ENCODE results near the gene SNTG2. TPM values are rescaled to one million over a fixed set of nuclear protein-coding genes. Genes with fewer than 3 reads are reported as not detected.
"Not testable (repeated sequence)": the region's sequence is repeated elsewhere in the genome, so short reads cannot be mapped to it uniquely, and the experiment has no call there.

The SNTG2 gene
- total and polyA plus RNA-seq, 12 donors, result 0.39 to 2.8 (median 1.0) TPM; not detected in 1

DNA sequence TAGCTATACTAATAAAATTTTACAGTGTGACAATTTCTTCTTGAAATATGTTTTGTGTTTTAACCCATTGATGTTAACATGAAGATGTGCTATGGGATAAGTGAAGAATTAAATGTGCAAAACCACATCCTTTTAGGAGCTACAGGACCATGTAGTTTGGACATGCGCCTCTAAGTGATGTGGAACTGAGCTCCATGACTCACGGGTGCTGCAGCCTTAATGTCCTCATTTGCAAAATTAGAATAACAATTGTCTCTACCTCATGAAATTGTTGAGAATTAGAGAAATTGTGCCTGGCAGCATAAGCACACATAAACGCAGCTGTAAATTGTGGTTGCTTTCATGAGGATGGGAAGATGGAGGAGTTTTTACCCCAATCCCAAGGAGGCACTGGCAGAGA, 431.0 kb downstream of the SNTG2 start:
- no peaks in the 10 kb centered on the region for H3K36me3 ChIP-seq
- DNase-seq (no peak), ATAC-seq (no peak)
- H3K4me1 ChIP-seq, result no peaks in the 10 kb centered on the region
- TF ChIP-seq, protein P1, sequence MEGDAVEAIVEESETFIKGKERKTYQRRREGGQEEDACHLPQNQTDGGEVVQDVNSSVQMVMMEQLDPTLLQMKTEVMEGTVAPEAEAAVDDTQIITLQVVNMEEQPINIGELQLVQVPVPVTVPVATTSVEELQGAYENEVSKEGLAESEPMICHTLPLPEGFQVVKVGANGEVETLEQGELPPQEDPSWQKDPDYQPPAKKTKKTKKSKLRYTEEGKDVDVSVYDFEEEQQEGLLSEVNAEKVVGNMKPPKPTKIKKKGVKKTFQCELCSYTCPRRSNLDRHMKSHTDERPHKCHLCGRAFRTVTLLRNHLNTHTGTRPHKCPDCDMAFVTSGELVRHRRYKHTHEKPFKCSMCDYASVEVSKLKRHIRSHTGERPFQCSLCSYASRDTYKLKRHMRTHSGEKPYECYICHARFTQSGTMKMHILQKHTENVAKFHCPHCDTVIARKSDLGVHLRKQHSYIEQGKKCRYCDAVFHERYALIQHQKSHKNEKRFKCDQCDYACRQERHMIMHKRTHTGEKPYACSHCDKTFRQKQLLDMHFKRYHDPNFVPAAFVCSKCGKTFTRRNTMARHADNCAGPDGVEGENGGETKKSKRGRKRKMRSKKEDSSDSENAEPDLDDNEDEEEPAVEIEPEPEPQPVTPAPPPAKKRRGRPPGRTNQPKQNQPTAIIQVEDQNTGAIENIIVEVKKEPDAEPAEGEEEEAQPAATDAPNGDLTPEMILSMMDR (IDR thresholded peaks at IDR 0.05), result no peak
- intact Hi-C loops (cut with DNase I), result no loop called here
- no peak overlapping the region for H3K27ac ChIP-seq
- H3K27me3 ChIP-seq, result peaks cover 0 to 11% (median 0%) of the 10 kb centered on the region in 7 donors
- H3K9me3 ChIP-seq, result peaks cover 0 to 12% (median 0%) of the 10 kb centered on the region in 11 donors
- no peak overlapping the region for H3K4me3 ChIP-seq
- 84 to 88% methylated on average over 3 of the region's 3 CpGs for WGBS, 2 donors

DNA sequence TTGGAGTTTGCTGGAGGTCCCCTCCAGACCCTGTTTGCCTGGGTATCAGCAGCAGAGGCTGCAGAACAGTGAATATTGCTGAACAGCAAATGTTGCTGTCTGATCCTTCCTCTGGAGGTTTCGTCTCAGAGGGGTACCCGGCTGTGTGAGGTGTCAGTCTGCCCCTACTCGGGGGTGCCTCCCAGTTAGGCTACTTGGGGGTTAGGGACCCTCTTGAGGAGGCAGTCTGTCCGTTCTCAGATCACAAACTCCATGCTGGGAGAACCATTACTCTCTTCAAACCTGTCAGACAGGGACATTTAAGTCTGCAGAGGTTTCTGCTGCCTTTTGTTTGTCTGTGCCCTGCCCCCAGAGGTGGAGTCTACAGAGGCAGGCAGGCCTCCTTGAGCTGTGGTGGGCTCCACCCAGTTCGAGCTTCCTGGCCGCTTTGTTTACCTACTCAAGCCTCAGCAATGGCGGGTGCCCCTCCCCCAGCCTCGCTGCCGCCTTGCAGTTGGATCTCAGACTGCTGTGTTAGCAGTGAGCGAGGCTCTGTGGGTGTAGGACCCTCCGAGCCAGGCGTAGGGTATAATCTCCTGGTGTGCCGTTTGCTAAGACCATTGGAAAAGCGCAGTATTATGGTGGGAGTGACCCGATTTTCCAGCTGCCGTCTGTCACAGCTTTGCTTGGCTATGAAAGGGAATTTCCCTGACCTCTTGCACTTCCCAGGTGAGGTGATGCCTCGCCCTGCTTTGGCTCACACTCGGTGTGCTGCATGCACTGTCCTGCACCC, 437.5 kb downstream of the SNTG2 start:
- H3K9me3 ChIP-seq; H3K27me3 ChIP-seq; intact Hi-C loops (cut with DNase I); H3K36me3 ChIP-seq; ATAC-seq; DNase-seq: not testable (repeated sequence)
- peak overlapping the region in 7 of 10 donors; percentile 16 to 76 (median 49) for H3K27ac ChIP-seq
- H3K4me1 ChIP-seq, result peaks cover 0 to 12% (median 0%) of the 10 kb centered on the region in 9 donors
- 55 to 63% methylated on average over 16 to 18 of the region's 18 CpGs for WGBS, 2 donors
- H3K4me3 ChIP-seq, result peak overlapping the region in 4 of 10 donors; percentile 14 to 28 (median 21)

DNA sequence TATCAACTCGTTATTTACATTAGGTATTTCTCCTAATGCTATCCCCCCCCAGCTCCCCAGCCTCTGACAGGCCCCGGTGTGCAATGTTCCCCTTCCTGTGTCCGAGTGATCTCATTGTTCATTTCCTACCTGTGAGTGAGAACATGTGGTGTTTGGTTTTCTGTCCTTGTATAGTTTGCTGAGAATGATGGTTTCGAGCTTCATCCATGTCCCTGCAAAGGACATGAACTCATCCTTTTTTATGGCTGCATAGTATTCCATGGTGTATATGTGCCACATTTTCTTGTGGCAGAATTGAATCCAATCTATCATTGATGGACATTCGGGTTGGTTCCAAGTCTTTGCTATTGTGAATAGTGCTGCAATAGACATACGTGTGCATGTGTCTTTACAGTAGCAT, 439.5 kb downstream of the SNTG2 start:
- 84 to 88% methylated on average over 6 of the region's 6 CpGs for WGBS, 2 donors
- H3K27me3 ChIP-seq; ATAC-seq; DNase-seq; H3K9me3 ChIP-seq; intact Hi-C loops (cut with DNase I); H3K36me3 ChIP-seq; H3K4me3 ChIP-seq: not testable (repeated sequence)
- H3K27ac ChIP-seq, result peak overlapping the region in 2 of 10 donors; percentile 33 to 76
- peaks cover 0 to 12% (median 0%) of the 10 kb centered on the region in 9 donors for H3K4me1 ChIP-seq

DNA sequence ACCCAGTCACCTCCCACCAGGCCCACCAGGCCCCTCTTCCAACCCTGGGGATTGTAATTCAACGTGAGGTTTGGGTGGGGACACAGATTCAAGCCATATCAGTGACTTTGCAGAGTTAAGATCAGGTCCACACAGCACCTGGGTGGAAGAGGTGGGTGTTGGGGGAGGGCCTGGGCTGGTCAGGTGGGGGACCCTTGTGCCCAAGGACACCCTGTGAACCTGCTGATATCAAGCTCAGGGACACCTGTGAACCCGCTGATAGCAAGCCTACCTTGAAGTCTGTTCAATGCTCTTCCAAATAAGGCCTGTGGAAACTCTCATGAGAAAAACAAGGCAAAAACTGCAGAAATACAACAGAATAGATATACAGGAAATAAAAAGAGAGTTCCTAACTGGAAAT, 442.7 kb downstream of the SNTG2 start:
- TF ChIP-seq, protein P1 (IDR thresholded peaks at IDR 0.05), result no peak
- Histone ChIP-seq H3K4me3 (no peak overlapping the region), H3K27ac (no peak overlapping the region), H3K9me3 (no peaks in the 10 kb centered on the region), H3K27me3 (peaks cover 0 to 5% (median 0%) of the 10 kb centered on the region in 7 donors), H3K4me1 (peaks cover 0 to 12% (median 0%) of the 10 kb centered on the region in 9 donors), H3K36me3 (no peaks in the 10 kb centered on the region)
- DNase-seq (no peak), ATAC-seq (no peak)
- 84 to 86% methylated on average over 2 of the region's 2 CpGs for WGBS, 2 donors
- intact Hi-C loops (cut with DNase I), result no loop called here

DNA sequence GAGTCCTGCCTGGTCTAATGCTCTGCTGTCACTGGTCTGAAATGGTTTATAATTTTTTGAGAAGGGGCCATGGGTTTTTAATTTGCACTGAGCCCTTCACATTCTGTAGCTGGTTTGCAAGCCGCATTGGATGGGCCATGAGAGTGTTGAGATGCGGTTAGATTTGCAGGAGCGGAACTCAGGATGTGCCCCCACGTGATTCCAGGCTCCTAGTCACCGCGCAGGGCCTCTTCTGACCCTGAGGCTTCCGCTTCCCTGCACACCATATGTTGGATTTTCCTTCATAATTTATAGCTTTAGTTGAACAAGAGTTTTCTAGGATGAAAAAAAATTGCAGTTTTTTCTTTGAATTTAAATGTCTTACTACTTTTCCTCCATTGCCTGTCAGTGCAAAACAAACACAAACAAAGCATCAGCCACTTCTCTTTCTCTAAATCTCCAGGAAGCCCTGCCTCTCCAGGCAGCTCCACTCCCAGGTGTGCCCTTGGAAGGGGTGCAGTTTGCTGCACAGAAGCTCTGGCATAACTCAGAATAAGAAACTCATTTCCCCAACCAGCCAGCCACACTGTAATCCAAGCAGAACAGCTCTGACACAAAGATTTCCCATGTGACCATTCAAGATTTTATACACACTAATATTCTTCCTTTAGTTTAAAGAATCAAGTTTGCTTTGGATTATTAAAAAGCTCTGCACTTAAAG, 444.2 kb downstream of the SNTG2 start:
- WGBS, 2 donors, result 92% methylated on average over 7 of the region's 7 CpGs
- TF ChIP-seq, protein P1 (IDR thresholded peaks at IDR 0.05), result no peak
- H3K4me1 ChIP-seq, result peaks cover 0 to 6% (median 0%) of the 10 kb centered on the region in 9 donors
- intact Hi-C loops (cut with DNase I), result no loop called here
- H3K27me3 ChIP-seq, result peaks cover 0 to 5% (median 0%) of the 10 kb centered on the region in 7 donors
- H3K36me3 ChIP-seq, result no peaks in the 10 kb centered on the region
- no peak overlapping the region for H3K27ac ChIP-seq
- DNase-seq (no peak), ATAC-seq (no peak)
- no peaks in the 10 kb centered on the region for H3K9me3 ChIP-seq
- H3K4me3 ChIP-seq, result no peak overlapping the region
